HL-60 (cell line): ENCODE measurements around the gene EHF.

Experiments
- DNase-seq, 2 experiments: peaks; one replicate each; pipeline ENCODE4 v3.0.0-alpha.2; 2010 to 2020; ENCODE audit warnings: low read depth in 1 of 2, low spot score in 1 of 2
- H3K27ac ChIP-seq: fragments of 250-450 bp; sonication (Bioruptor Pico); replicated peaks from 2 replicates; pipeline ENCODE4 v1.5.1; 2020; ENCODE audit warnings: mild to moderate bottlenecking, moderate library complexity
- H3K27me3 ChIP-seq: fragments of 250-450 bp; sonication (Bioruptor Pico); 2 replicates; pipeline ENCODE4 v1.5.1; 2021; ENCODE audit warnings: mild to moderate bottlenecking, moderate library complexity; ENCODE audit not compliant: insufficient read depth, poor library complexity, severe bottlenecking
- H3K4me3 ChIP-seq: replicated peaks from 2 replicates; pipeline ENCODE4 v1.5.1; 2011; ENCODE audit warnings: mild to moderate bottlenecking, control low read depth, low read length; ENCODE audit not compliant: insufficient read depth
- GABPA ChIP-seq: IDR thresholded peaks from 2 replicates; pipeline ENCODE4 v1.6.1; 2012; ENCODE audit warnings: low read depth
- POLR2AphosphoS5 ChIP-seq: IDR thresholded peaks from 2 replicates; pipeline ENCODE4 v1.6.1; 2012; ENCODE audit warnings: low read depth
- REST ChIP-seq: IDR thresholded peaks from 2 replicates; pipeline ENCODE4 v1.6.1; 2012; ENCODE audit warnings: low read depth; ENCODE audit not compliant: insufficient replicate concordance
- SPI1 ChIP-seq: IDR thresholded peaks from 2 replicates; pipeline ENCODE4 v1.6.1; 2012; ENCODE audit warnings: low read depth, mild to moderate bottlenecking, borderline replicate concordance
- TF ChIP-seq, protein P1 (sequence below): IDR thresholded peaks from one replicate; pipeline ENCODE4 v1.5.1; 2011; ENCODE audit warnings: low read length, control low read depth, inconsistent platforms; ENCODE audit not compliant: insufficient read depth

EHF gene

GRCh38 chr11:34652191-34652973 is 31.5 kb downstream of the EHF start:
- DNase-seq, result no peak
- no peak overlapping the region for H3K4me3 ChIP-seq
- H3K27me3 ChIP-seq, result no peaks in the 10 kb centered on the region
- no peak overlapping the region for H3K27ac ChIP-seq
- no peak for TF ChIP-seq REST
- TF ChIP-seq, protein P1, sequence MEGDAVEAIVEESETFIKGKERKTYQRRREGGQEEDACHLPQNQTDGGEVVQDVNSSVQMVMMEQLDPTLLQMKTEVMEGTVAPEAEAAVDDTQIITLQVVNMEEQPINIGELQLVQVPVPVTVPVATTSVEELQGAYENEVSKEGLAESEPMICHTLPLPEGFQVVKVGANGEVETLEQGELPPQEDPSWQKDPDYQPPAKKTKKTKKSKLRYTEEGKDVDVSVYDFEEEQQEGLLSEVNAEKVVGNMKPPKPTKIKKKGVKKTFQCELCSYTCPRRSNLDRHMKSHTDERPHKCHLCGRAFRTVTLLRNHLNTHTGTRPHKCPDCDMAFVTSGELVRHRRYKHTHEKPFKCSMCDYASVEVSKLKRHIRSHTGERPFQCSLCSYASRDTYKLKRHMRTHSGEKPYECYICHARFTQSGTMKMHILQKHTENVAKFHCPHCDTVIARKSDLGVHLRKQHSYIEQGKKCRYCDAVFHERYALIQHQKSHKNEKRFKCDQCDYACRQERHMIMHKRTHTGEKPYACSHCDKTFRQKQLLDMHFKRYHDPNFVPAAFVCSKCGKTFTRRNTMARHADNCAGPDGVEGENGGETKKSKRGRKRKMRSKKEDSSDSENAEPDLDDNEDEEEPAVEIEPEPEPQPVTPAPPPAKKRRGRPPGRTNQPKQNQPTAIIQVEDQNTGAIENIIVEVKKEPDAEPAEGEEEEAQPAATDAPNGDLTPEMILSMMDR, result no peak
- no peak for TF ChIP-seq POLR2AphosphoS5
- TF ChIP-seq GABPA, result no peak
- TF ChIP-seq SPI1, result no peak

DNA sequence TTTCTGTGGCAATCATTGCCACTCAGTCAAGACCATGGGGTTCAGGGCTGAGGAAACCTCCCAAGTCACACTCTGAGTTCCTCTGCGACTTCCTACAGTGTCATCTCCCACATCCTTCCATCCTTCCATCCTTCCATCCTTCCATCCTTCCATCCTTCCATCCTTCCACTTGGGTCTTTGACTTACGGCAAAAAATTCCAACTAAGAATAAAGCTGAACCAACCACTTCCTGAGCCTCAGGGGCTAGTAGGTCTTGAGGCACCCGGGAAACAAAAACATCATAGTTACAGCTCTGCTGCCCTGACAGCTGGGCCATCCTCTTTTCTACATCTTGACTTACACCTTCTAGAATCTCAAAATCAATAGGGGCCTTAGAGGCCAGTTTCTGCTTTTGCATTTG is 32.1 kb downstream of the EHF start:
- no peaks in the 10 kb centered on the region for H3K27me3 ChIP-seq
- H3K27ac ChIP-seq, result no peak overlapping the region
- DNase-seq, result no peak
- no peak overlapping the region for H3K4me3 ChIP-seq
- TF ChIP-seq REST (no peak), SPI1 (no peak), GABPA (no peak), POLR2AphosphoS5 (no peak)
- TF ChIP-seq, protein P1, result no peak

DNA sequence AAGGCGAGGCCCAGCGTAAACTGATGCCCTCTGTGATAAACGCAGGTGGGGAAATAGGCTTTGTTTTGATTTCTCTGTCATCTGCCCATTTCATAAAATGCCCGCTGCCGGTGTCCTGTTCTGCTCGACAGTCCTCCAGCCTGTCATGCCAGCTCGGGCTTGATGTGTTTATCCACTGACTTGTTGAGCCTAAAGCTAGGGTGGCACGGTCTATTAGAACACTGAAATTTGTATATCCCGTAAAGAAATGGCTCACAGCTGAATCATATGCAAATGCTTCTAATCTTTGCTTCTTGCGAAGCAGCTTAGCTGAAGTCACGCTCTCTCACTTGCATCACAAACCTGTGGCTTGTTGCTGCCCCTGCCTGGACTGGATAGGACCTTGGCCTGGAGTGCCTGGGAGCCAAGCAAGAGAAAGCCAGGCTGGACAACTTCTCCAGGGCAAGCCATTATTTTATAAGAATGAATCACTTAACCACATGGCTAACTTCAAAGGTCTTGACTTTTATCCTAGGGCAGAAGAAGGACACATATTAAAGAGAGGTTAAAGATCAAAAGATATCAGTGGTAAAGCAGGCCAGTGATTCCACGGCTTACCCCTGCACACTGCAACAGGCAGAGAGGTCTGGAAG is 33.1 kb downstream of the EHF start:
- H3K4me3 ChIP-seq, result no peak overlapping the region
- no peaks in the 10 kb centered on the region for H3K27me3 ChIP-seq
- H3K27ac ChIP-seq, result no peak overlapping the region
- TF ChIP-seq POLR2AphosphoS5 (no peak), GABPA (no peak), REST (no peak), SPI1 (no peak)
- TF ChIP-seq, protein P1, result no peak
- DNase-seq, result peak; percentile 25 to 31
